Measurements from ENCODE around the gene SOS1.

The SOS1 gene

GRCh38 chr2:38932586-38932985 is 188.3 kb downstream of the SOS1 start:
- no peak for DNase-seq (ENCODE audit: extremely low spot score)
- TF ChIP-seq HDGF (IDR thresholded peaks at IDR 0.05; ENCODE audit: borderline replicate concordance) (no peak), TARDBP (IDR thresholded peaks at IDR 0.05) (no peak), SUZ12 (IDR thresholded peaks at IDR 0.05) (no peak), ARNT (IDR thresholded peaks at IDR 0.05) (no peak), NFRKB (IDR thresholded peaks at IDR 0.05) (no peak), FOXK2 (IDR thresholded peaks at IDR 0.05) (no peak), LEF1 (IDR thresholded peaks at IDR 0.05; ENCODE audit: borderline replicate concordance) (no peak), BHLHE40 (IDR thresholded peaks at IDR 0.05; ENCODE audit: borderline replicate concordance) (no peak), CTBP1 (IDR thresholded peaks at IDR 0.05; ENCODE audit: borderline replicate concordance) (no peak), PKNOX1 (IDR thresholded peaks at IDR 0.05) (no peak), ZNF384 (IDR thresholded peaks at IDR 0.05) (no peak), FOXM1 (IDR thresholded peaks at IDR 0.05; ENCODE audit: borderline replicate concordance) (no peak), SP1 (IDR thresholded peaks at IDR 0.05) (no peak), FOXA1 (IDR thresholded peaks at IDR 0.05) (no peak), ELF4 (IDR thresholded peaks at IDR 0.05) (no peak), L3MBTL2 (conservative IDR thresholded peaks at IDR 0.05) (no peak)
- CTCF ChIA-PET = no interaction called here
- POLR2A ChIA-PET = no interaction called here

All from HEK293T (cell line).